AG04450 (cell line): ENCODE results near the gene VMAC. TPM values are rescaled to one million over a fixed set of nuclear protein-coding genes. Genes with fewer than 3 reads are reported as not detected.

Experiments used
- CTCF ChIA-PET: fragments of 300-600, 350-600 bp; formaldehyde crosslinking; extraction: SDS; loops from one replicate; lab custom pipeline; 2022; ENCODE audit warnings: antibody characterized with exemption, inconsistent platforms; lab: Charles Lee
- POLR2A ChIA-PET: fragments of 350-600 bp; formaldehyde crosslinking; extraction: SDS; loops from one replicate; lab custom pipeline; 2021; ENCODE audit warnings: antibody characterized with exemption, inconsistent platforms; lab: Yijun Ruan, JAX
- DNase-seq: peaks from one replicate; pipeline ENCODE4 v3.0.0-alpha.2; 2011; ENCODE audit warnings: low read depth, low spot score
- H3K27ac ChIP-seq: one replicate; pipeline ENCODE4 v1.5.1; 2012; ENCODE audit warnings: low read depth, low read length, control low read depth
- H3K27me3 ChIP-seq: one replicate; pipeline ENCODE4 v1.6.0; 2012; ENCODE audit warnings: low read length; ENCODE audit not compliant: control insufficient read depth, insufficient read depth
- H3K4me3 ChIP-seq: 2 replicates; pipeline ENCODE4 v1.5.1; 2011; ENCODE audit warnings: mild to moderate bottlenecking, low read depth, low read length, control low read depth
- H3K9me3 ChIP-seq: 2 replicates; pipeline ENCODE4 v1.5.1; 2012; ENCODE audit warnings: low read length; ENCODE audit not compliant: control insufficient read depth, insufficient read depth
- CTCF ChIP-seq: IDR thresholded peaks from 2 replicates; pipeline ENCODE4 v1.5.1; 2011; ENCODE audit warnings: low read depth, low read length, control low read depth, inconsistent platforms
- polyA plus RNA-seq: library from polyadenylated mRNA; depleted of rRNA; stranded (reverse); fragments of >200 nt; gene quantifications from 2 replicates; pipeline ENCODE4 v1.2.3, GENCODE V29; 2011

The VMAC gene
- polyA plus RNA-seq, 1 experiment, result 2.5 TPM

DNA sequence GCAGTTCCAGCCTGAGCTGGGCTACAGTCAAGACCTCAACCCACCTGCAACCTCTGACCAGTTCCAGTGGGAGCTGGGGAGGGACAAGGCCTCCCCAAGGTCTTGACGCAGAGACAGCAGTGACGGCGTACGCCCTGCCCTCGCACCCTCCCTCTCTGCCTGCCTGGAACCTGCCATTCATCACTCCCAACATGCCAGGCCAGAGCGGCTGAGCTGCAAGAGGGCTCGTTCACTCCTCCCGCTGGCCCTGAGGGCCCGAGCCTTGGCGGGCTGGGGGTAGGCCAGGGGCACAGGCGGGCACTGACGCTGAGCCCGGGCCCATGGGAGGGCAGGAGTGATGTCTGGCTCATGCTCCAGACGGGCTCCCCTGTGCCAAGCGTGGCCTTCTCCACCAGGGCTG is 9.3 kb upstream of the VMAC start:
- no peaks in the 10 kb centered on the region; the same call in 1 of the 2 replicates for H3K9me3 ChIP-seq
- H3K27me3 ChIP-seq, result no peaks in the 10 kb centered on the region
- no peak for TF ChIP-seq CTCF
- no peak overlapping the region for H3K4me3 ChIP-seq
- POLR2A ChIA-PET, result no interaction called here
- no peak for DNase-seq
- H3K27ac ChIP-seq, result no peak overlapping the region
- CTCF ChIA-PET, result interaction anchor here (0.8 to 1.9 kb wide), 2 partner anchors 91 to 127 kb away, joined by 3 to 7 read pairs; no protein-coding TSS in a partner anchor

DNA sequence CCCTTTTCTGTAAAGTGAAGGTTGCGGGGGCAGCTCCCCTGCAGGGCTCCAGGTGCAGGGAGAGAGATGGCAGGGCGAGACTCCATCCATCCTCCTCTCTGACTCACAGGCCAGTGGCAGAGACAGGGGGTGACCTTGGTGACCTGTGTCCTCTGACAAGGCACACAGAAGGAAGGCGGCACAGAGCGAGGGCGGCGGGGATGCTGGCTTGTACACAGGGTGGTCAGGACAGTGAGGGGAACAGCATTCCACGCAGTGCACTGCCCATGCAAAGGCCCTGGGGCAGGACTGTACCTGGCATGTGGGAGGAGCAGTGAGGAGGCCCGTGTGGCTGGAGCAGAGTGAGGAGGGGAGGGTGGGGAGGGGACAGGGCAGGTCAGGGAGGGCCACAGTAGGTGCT is 8.8 kb upstream of the VMAC start:
- no peaks in the 10 kb centered on the region for H3K27me3 ChIP-seq
- H3K27ac ChIP-seq, result no peak overlapping the region
- no peak for TF ChIP-seq CTCF
- no peaks in the 10 kb centered on the region; the same call in 1 of the 2 replicates for H3K9me3 ChIP-seq
- CTCF ChIA-PET, result interaction anchor here (0.8 to 1.9 kb wide), 2 partner anchors 92 to 127 kb away, joined by 3 to 7 read pairs; no protein-coding TSS in a partner anchor
- no peak overlapping the region for H3K4me3 ChIP-seq
- no peak for DNase-seq
- POLR2A ChIA-PET, result no interaction called here

DNA sequence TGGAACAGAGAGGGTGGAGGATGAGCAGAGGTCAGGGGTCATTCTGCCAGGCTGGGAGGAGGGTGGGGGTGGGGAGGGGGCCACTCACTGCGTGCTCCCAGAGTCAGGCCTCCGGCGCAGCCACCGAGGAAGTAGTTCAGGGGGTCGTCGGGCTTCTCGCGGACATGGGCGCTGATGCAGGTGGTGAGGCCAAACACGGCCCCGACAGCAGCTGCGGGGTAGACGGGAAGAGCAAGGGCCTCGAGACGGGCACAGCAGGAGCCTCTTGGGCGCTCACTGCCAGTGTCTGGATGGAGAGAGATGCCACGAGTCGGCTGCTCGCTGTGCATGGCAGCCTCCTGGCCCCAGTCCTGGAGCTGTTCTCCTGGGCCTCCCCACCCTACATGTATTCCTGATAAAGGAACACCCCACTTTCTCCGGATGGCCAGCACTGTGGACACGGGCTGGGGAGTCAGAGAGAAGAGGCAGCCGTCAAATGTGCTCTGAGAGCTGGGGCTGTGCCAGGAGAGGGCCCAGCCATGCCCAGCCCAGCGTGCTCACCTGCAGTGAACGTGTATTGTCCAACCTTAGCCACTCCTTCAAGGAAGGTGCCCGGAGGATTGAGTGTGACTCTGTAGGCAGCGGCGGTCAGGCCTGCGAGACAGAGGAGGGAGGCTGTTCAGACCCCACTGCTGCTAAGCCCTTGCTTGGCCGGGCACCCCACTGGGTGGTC is 8.2 kb upstream of the VMAC start:
- POLR2A ChIA-PET, result no interaction called here
- TF ChIP-seq CTCF, result no peak
- CTCF ChIA-PET, result interaction anchor here (1.9 to 2.2 kb wide), 2 partner anchors 92 to 93 kb away, joined by 7 to 10 read pairs; partner anchors contain the start of gene NRTN
- Histone ChIP-seq H3K27me3 (no peaks in the 10 kb centered on the region), H3K4me3 (no peak overlapping the region), H3K9me3 (no peaks in the 10 kb centered on the region; the same call in 1 of the 2 replicates), H3K27ac (no peak overlapping the region)
- DNase-seq, result no peak

DNA sequence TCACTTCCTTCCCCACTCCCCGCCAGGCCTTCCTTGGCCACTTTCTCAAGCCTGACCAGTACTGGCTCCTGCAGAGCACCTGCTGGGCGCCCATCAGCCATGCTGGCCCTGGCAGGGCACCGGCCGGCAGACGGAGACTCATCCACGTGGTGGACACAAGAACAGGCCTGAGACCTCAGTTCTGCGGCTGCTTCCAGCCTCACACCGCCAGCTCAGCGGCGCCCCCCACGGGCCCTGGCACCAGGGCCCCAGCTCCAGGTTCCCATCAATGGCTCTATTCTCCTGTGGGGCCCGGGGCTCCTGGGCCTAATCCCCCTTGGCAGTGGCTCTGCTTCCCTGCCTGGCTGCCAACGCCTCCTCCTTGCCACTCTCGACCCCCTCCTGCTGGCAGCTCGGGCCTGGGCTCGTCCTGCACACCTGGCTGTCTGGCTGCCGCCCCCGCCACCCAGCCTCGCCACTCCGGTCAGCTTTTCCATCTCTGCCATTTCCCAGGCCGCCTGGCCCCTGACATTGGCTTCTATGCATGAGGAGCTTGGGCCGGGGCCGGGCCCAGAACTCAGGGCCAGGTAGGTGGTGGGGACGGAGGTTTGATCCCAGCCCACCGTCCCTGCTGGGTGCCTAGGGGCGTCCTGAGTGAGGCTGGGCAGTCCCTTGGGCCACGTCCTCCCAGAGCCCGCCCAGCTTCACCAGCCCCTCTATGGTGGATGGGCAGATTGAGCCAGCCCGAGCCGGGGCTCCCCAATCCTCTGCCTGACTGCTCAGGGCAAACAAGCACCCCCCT is 7.3 kb upstream of the VMAC start:
- ChIA-PET POLR2A (no interaction called here), CTCF (interaction anchor here (0.5 to 2.2 kb wide), 2 partner anchors 93 to 123 kb away, joined by 4 to 10 read pairs; partner anchors contain the start of gene NRTN)
- Histone ChIP-seq H3K27me3 (no peaks in the 10 kb centered on the region), H3K9me3 (no peaks in the 10 kb centered on the region), H3K4me3 (no peak overlapping the region), H3K27ac (no peak overlapping the region)
- no peak for TF ChIP-seq CTCF
- DNase-seq, result no peak
